Measurements from ENCODE around the gene MKRN2OS.

MKRN2OS gene

DNA sequence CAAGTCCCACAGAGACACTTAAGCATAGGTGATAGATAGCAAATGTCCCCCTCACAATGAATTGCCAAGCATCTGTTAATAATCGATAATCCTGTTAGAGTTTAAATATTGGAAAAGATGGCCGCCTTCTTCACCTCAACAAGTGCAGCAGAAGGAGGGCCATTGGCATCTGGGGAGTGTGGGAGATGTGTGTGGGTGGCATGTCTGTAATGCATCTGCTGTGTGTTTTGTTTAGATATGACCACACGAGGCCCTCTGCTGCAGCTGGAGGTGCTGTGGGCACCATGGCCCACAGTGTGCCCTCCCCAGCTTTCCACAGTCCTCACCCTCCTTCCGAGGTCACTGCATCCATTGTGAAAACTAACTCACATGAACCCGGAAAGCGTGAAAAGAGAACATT is 24.5 kb upstream of the MKRN2OS start:
- no peak for TF ChIP-seq FOXP2 (optimal IDR thresholded peaks at IDR 0.05; ENCODE audit: borderline replicate concordance, extremely low read depth, extremely low read length, insufficient read depth)
- no peak for TF ChIP-seq REST (IDR thresholded peaks at IDR 0.05; ENCODE audit: insufficient read depth in 1 of 2, low read depth in 2 of 2, low read length in 2 of 2)
- no peak for TF ChIP-seq POLR2AphosphoS5 (IDR thresholded peaks at IDR 0.05; ENCODE audit: low read depth, low read length)
- no peak for TF ChIP-seq SIN3A (IDR thresholded peaks at IDR 0.05; ENCODE audit: borderline replicate concordance, insufficient read depth, low read length)
- TF ChIP-seq TAF1 (IDR thresholded peaks at IDR 0.05; ENCODE audit: borderline replicate concordance, insufficient read depth, low read length): no peak

DNA sequence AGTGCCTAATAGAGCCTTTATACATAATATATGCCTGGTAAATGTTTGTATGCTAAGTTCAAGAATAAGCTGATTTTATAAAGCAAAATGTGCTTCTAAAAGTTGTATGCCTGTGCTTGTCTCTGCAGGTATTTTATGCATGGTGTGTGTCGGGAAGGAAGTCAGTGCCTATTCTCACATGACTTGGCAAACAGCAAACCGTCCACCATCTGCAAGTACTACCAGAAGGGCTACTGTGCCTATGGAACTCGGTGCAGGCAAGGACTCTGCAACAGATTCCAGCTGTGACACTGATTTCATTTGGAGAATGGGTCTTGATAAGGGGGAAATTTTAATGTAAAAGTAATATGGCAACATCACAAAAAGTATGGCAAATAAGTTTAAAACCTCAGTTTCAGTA is 23.4 kb upstream of the MKRN2OS start:
- TF ChIP-seq FOXP2 (optimal IDR thresholded peaks at IDR 0.05; ENCODE audit: borderline replicate concordance, extremely low read depth, extremely low read length, insufficient read depth) (no peak), TAF1 (IDR thresholded peaks at IDR 0.05; ENCODE audit: borderline replicate concordance, insufficient read depth, low read length) (no peak), POLR2AphosphoS5 (IDR thresholded peaks at IDR 0.05; ENCODE audit: low read depth, low read length) (no peak)

DNA sequence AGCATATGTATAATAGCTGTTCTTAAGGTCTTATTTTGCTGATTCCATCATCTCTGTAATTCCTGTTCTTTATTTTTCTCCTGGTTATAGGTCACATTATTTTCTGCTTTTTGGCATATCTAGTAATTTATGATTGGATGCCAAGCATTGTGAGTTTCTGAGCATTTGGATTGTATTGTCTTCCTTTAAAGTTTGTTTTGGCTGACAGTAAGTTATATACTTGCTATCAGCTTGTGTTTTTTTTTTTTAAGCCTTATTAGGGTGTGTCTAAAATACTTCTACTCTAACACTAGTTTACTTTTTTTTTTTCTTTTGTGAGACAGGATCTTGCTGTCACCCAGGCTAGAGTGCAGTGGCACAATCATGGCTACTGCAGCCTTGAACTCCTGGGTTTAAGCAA is 21.7 kb upstream of the MKRN2OS start:
- TF ChIP-seq TAF1 (IDR thresholded peaks at IDR 0.05; ENCODE audit: borderline replicate concordance, insufficient read depth, low read length) (no peak), POLR2AphosphoS5 (IDR thresholded peaks at IDR 0.05; ENCODE audit: low read depth, low read length) (no peak), SIN3A (IDR thresholded peaks at IDR 0.05; ENCODE audit: borderline replicate concordance, insufficient read depth, low read length) (no peak), FOXP2 (optimal IDR thresholded peaks at IDR 0.05; ENCODE audit: borderline replicate concordance, extremely low read depth, extremely low read length, insufficient read depth) (no peak), REST (IDR thresholded peaks at IDR 0.05; ENCODE audit: insufficient read depth in 1 of 2, low read depth in 2 of 2, low read length in 2 of 2) (no peak)

GRCh38 chr3:12562451-12562850 is 17.2 kb upstream of the MKRN2OS start:
- TF ChIP-seq POLR2AphosphoS5 (IDR thresholded peaks at IDR 0.05; ENCODE audit: low read depth, low read length) (no peak), TAF1 (IDR thresholded peaks at IDR 0.05; ENCODE audit: borderline replicate concordance, insufficient read depth, low read length) (no peak), FOXP2 (optimal IDR thresholded peaks at IDR 0.05; ENCODE audit: borderline replicate concordance, extremely low read depth, extremely low read length, insufficient read depth) (no peak), REST (IDR thresholded peaks at IDR 0.05; ENCODE audit: insufficient read depth in 1 of 2, low read depth in 2 of 2, low read length in 2 of 2) (no peak), SIN3A (IDR thresholded peaks at IDR 0.05; ENCODE audit: borderline replicate concordance, insufficient read depth, low read length) (no peak)

GRCh38 chr3:12561397-12561796 is 16.1 kb upstream of the MKRN2OS start:
- TF ChIP-seq FOXP2 (optimal IDR thresholded peaks at IDR 0.05; ENCODE audit: borderline replicate concordance, extremely low read depth, extremely low read length, insufficient read depth) (no peak), TAF1 (IDR thresholded peaks at IDR 0.05; ENCODE audit: borderline replicate concordance, insufficient read depth, low read length) (no peak), REST (IDR thresholded peaks at IDR 0.05; ENCODE audit: insufficient read depth in 1 of 2, low read depth in 2 of 2, low read length in 2 of 2) (no peak), POLR2AphosphoS5 (IDR thresholded peaks at IDR 0.05; ENCODE audit: low read depth, low read length) (no peak), SIN3A (IDR thresholded peaks at IDR 0.05; ENCODE audit: borderline replicate concordance, insufficient read depth, low read length) (no peak)

Measured in PFSK-1 (cell line).